A549 treated with CpdA at 1 μM for 4 hours (cell line): ENCODE results near the gene BANK1. TPM values are rescaled to one million over a fixed set of nuclear protein-coding genes. Genes with fewer than 3 reads are reported as not detected.

Source experiments
- total RNA-seq: library from RNA; stranded (reverse); fragments of 200-300 nt; extraction: Qiagen RNA extraction; gene quantifications from 5 replicates; pipeline ENCODE4 v1.2.3, GENCODE V29; 2022; ENCODE audit warnings: low read depth

The BANK1 gene, protein sequence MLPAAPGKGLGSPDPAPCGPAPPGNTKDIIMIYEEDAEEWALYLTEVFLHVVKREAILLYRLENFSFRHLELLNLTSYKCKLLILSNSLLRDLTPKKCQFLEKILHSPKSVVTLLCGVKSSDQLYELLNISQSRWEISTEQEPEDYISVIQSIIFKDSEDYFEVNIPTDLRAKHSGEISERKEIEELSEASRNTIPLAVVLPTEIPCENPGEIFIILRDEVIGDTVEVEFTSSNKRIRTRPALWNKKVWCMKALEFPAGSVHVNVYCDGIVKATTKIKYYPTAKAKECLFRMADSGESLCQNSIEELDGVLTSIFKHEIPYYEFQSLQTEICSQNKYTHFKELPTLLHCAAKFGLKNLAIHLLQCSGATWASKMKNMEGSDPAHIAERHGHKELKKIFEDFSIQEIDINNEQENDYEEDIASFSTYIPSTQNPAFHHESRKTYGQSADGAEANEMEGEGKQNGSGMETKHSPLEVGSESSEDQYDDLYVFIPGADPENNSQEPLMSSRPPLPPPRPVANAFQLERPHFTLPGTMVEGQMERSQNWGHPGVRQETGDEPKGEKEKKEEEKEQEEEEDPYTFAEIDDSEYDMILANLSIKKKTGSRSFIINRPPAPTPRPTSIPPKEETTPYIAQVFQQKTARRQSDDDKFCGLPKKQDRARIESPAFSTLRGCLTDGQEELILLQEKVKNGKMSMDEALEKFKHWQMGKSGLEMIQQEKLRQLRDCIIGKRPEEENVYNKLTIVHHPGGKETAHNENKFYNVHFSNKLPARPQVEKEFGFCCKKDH
- total RNA-seq: 0.58 to 1.1 TPM (median 0.80 TPM) in 5 replicates

DNA sequence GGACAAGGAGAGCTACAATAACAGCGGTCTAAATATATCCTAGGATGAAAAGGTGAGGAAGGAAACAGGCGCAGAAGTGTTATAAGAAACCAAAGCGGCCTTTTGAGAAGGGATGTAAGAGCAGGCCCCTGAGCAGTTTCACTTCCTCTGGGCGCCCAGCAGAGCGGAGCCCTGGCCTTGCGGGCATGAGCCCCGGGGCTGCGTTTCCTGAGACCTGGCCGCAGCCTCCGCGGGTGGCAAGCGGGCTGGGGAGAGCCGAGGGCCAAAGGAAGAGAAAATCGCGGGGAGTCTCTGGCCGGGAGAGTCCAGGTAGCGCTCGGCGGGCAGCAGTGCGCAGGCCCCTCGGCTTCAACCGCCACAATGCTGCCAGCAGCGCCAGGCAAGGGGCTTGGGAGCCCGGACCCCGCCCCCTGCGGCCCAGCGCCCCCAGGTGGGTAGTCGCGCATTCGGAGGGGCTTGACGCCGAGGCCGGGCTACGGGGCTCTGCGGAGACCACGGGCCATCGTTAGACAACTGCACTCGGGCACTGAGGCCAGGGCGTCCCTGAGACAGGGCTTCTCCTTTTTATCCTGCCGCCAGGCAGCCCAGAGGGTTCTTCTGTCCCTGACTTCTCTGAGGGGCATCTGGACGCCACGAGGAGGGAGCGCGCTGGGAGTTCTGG, at the start of gene BANK1:
TSS of gene BANK1 (plus strand) at position 210 of the 661 bp plus-strand sequence. CDS start at position 361, 151 bp downstream.

